OCI-LY3 (cell line): ENCODE results near the gene JPH4.

ENCODE experiments used
- CTCF ChIP-seq: fragments of 200-600, 300-600 bp; sonication (generic); IDR thresholded peaks from 2 replicates; pipeline ENCODE4 v1.5.1; 2014; ENCODE audit warnings: antibody characterized with exemption, low read length, low read depth
- EZH2phosphoT487 ChIP-seq: fragments of 200-600 bp; shearing (Covaris generic); IDR thresholded peaks from 2 replicates; pipeline ENCODE4 v1.6.1; 2018; ENCODE audit warnings: antibody characterized with exemption, mixed run types, low read depth

GRCh38 chr14:23521785-23522640 is 56.6 kb downstream of the JPH4 start:
- TF ChIP-seq CTCF (no peak), EZH2phosphoT487 (no peak)
